K562 (cell line): ENCODE data around the gene ZNF83.

Source experiments
- TCF7 ChIP-seq: sonication (generic); IDR thresholded peaks from 2 replicates; pipeline ENCODE4 v1.6.1; 2016; ENCODE audit warnings: antibody characterized with exemption, borderline replicate concordance
- ZC3H4 ChIP-seq: sonication (generic); formaldehyde crosslinking; IDR thresholded peaks from 2 replicates; pipeline ENCODE4 v1.9.0; 2021; ENCODE audit warnings: missing genetic modification reagents, borderline replicate concordance

DNA sequence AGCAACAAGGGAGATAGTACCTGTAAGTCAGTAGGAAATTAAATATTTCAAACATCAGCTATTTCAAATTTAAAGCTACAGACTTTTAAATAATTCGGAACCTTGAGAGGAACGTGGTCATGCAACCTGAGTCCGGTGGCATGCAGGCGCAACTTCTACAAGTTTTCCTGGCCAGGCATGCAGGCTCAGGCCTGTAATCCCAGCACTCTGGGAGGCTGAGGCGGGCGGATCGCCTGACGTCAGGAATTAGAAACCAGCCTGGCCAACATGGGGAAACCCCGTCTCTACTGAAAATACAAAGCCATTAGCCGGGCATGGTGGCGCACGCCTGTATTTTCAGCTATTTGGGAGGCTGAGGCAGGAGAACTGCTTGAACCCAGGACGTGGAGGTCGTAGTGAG lies 70.2 kb downstream of the ZNF83 start:
- TF ChIP-seq TCF7 (no peak), ZC3H4 (CRISPR knock-in tag) (no peak)
